Measurements from ENCODE around the gene RIPOR2.
"Not testable (repeated sequence)": the region's sequence is repeated elsewhere in the genome, so short reads cannot be mapped to it uniquely, and the experiment has no call there.

The RIPOR2 gene

GRCh38 chr6:24774696-24775519 is 160.9 kb downstream of the RIPOR2 start, which contains the start of gene GMNN:
GMNN (plus strand) TSS chr6:24774937; CDS start chr6:24777247, 2,310 bp downstream.
- H3K4me3 ChIP-seq (ENCODE audit: low read length): peak within 1 kb of the TSS; percentile 100
- TF ChIP-seq CTCF (IDR thresholded peaks at IDR 0.05; ENCODE audit: insufficient read depth, low read depth, low read length, missing control alignments): no peak
- DNase-seq (ENCODE audit: low read depth): peak; percentile 95

GRCh38 chr6:24768361-24768760 is 167.4 kb downstream of the RIPOR2 start:
- TF ChIP-seq CTCF (IDR thresholded peaks at IDR 0.05; ENCODE audit: insufficient read depth, low read depth, low read length, missing control alignments): no peak
- DNase-seq (ENCODE audit: low read depth): no peak
- no peak overlapping the region for H3K4me3 ChIP-seq (ENCODE audit: low read length)

GRCh38 chr6:24766680-24767462 is 168.9 kb downstream of the RIPOR2 start:
- no peak overlapping the region for H3K4me3 ChIP-seq (ENCODE audit: low read length)
- TF ChIP-seq CTCF (IDR thresholded peaks at IDR 0.05; ENCODE audit: insufficient read depth, low read depth, low read length, missing control alignments): peak; percentile 30
- peak; percentile 52 for DNase-seq (ENCODE audit: low read depth)

GRCh38 chr6:24765968-24766367 is 169.8 kb downstream of the RIPOR2 start:
- H3K4me3 ChIP-seq (ENCODE audit: low read length); DNase-seq (ENCODE audit: low read depth): not testable (repeated sequence)

- DNase-seq (ENCODE audit: low read depth); H3K4me3 ChIP-seq (ENCODE audit: low read length): not testable (repeated sequence)
Measured at GRCh38 chr6:24764833-24765828, 170.6 kb downstream of the RIPOR2 start.

- TF ChIP-seq CTCF (IDR thresholded peaks at IDR 0.05; ENCODE audit: insufficient read depth, low read depth, low read length, missing control alignments): no peak
- DNase-seq (ENCODE audit: low read depth): peak; percentile 15
Measured at GRCh38 chr6:24763578-24763977, 172.2 kb downstream of the RIPOR2 start.

GRCh38 chr6:24761851-24762250 is 173.9 kb downstream of the RIPOR2 start:
- DNase-seq (ENCODE audit: low read depth): no peak
- no peak for TF ChIP-seq CTCF (IDR thresholded peaks at IDR 0.05; ENCODE audit: insufficient read depth, low read depth, low read length, missing control alignments)
- H3K4me3 ChIP-seq (ENCODE audit: low read length): no peak overlapping the region

More at GRCh38 chr6:24763578-24763977, 172.2 kb downstream of the RIPOR2 start:
- H3K4me3 ChIP-seq (ENCODE audit: low read length): no peak overlapping the region
